IPS-20b (cell line): Measurements from ENCODE around the gene IPP.

Experiments
- H3K27ac ChIP-seq: one replicate; pipeline ENCODE4 v1.5.1; 2013; ENCODE audit warnings: low read length
- H3K27me3 ChIP-seq: 2 replicates; pipeline ENCODE4 v1.6.1; 2013; ENCODE audit warnings: mild to moderate bottlenecking, low read length, inconsistent platforms; ENCODE audit not compliant: insufficient read depth
- H3K36me3 ChIP-seq: 2 replicates; pipeline ENCODE4 v1.6.1; 2013; ENCODE audit warnings: low read depth, mild to moderate bottlenecking, inconsistent platforms, low read length, moderate library complexity; ENCODE audit not compliant: insufficient read depth
- H3K4me1 ChIP-seq: 2 replicates; pipeline ENCODE4 v1.6.1; 2013; ENCODE audit warnings: mild to moderate bottlenecking, control low read depth, inconsistent platforms, low read length, moderate library complexity; ENCODE audit not compliant: insufficient read depth
- H3K4me3 ChIP-seq: 2 replicates; pipeline ENCODE4 v1.5.1; 2013; ENCODE audit warnings: mild to moderate bottlenecking, low read length, inconsistent platforms
- H3K9ac ChIP-seq: 2 replicates; pipeline ENCODE4 v1.6.1; 2013; ENCODE audit warnings: low read depth, mild to moderate bottlenecking, inconsistent platforms, low read length, moderate library complexity
- H3K9me3 ChIP-seq: 2 replicates; pipeline ENCODE4 v1.6.1; 2013; ENCODE audit warnings: mild to moderate bottlenecking, low read depth, low read length, inconsistent platforms; ENCODE audit not compliant: insufficient read depth

Gene IPP

GRCh38 chr1:45658171-45658570 is 92.3 kb downstream of the IPP start:
- Histone ChIP-seq H3K27ac (no peak overlapping the region), H3K36me3 (peaks cover 83% of the 10 kb centered on the region), H3K4me3 (no peak overlapping the region), H3K27me3 (no peaks in the 10 kb centered on the region), H3K9me3 (no peaks in the 10 kb centered on the region), H3K9ac (no peak overlapping the region), H3K4me1 (no peaks in the 10 kb centered on the region)

GRCh38 chr1:45656573-45657226 is 93.8 kb downstream of the IPP start:
- H3K36me3 ChIP-seq = peaks cover 94% of the 10 kb centered on the region
- no peak overlapping the region for H3K27ac ChIP-seq
- H3K9me3 ChIP-seq = no peaks in the 10 kb centered on the region
- no peaks in the 10 kb centered on the region for H3K27me3 ChIP-seq
- H3K4me3 ChIP-seq = no peak overlapping the region
- no peak overlapping the region for H3K9ac ChIP-seq
- H3K4me1 ChIP-seq = no peaks in the 10 kb centered on the region

GRCh38 chr1:45654540-45655280 is 95.7 kb downstream of the IPP start:
- H3K36me3 ChIP-seq = peaks cover 98% of the 10 kb centered on the region
- no peak overlapping the region for H3K4me3 ChIP-seq
- H3K27ac ChIP-seq = no peak overlapping the region
- H3K27me3 ChIP-seq = no peaks in the 10 kb centered on the region
- H3K4me1 ChIP-seq = no peaks in the 10 kb centered on the region
- no peak overlapping the region for H3K9ac ChIP-seq
- H3K9me3 ChIP-seq = no peaks in the 10 kb centered on the region
